Endodermal cell (in vitro differentiated cells): ENCODE results near the gene SDK2. TPM values are rescaled to one million over a fixed set of nuclear protein-coding genes. Genes with fewer than 3 reads are reported as not detected.
A peak's percentile ranks its signal among the peaks of the same experiment; 100 is the strongest.
"Not testable (repeated sequence)": the region's sequence is repeated elsewhere in the genome, so short reads cannot be mapped to it uniquely, and the experiment has no call there.

ENCODE experiments used
- DNase-seq: peaks from one replicate; pipeline ENCODE4 v3.0.0-alpha.2; 2017
- H3K27ac ChIP-seq: 2 replicates; pipeline ENCODE4 v1.5.1; 2013; ENCODE audit warnings: mild to moderate bottlenecking, low read depth, low read length, moderate library complexity
- H3K27me3 ChIP-seq: 2 replicates; pipeline ENCODE4 v1.6.1; 2013; ENCODE audit warnings: mild to moderate bottlenecking, low read length, moderate library complexity; ENCODE audit not compliant: insufficient read depth, control insufficient read depth, poor library complexity, severe bottlenecking
- H3K36me3 ChIP-seq: 2 replicates; pipeline ENCODE4 v1.7.0; 2013; ENCODE audit warnings: mild to moderate bottlenecking, low read length, moderate library complexity; ENCODE audit not compliant: control insufficient read depth, insufficient read depth
- H3K4me1 ChIP-seq: one replicate; pipeline ENCODE4 v1.7.0; 2013; ENCODE audit warnings: low read length; ENCODE audit not compliant: control insufficient read depth, insufficient read depth
- H3K4me3 ChIP-seq: 2 replicates; pipeline ENCODE4 v1.5.1; 2013; ENCODE audit warnings: mild to moderate bottlenecking, low read length, moderate library complexity
- H3K9ac ChIP-seq: 2 replicates; pipeline ENCODE4 v1.6.1; 2013; ENCODE audit warnings: mild to moderate bottlenecking, low read length, moderate library complexity; ENCODE audit not compliant: poor library complexity, severe bottlenecking; ENCODE audit errors: extremely low read depth
- H3K9me3 ChIP-seq: 2 replicates; pipeline ENCODE4 v1.6.1; 2013; ENCODE audit warnings: mild to moderate bottlenecking, low read length, moderate library complexity; ENCODE audit not compliant: control insufficient read depth
- H3K27ac Mint-ChIP-seq: 2 replicates; pipeline ENCODE4 v1.8.0; 2020; ENCODE audit warnings: mixed read lengths
- H3K27me3 Mint-ChIP-seq: 2 replicates; pipeline ENCODE4 v1.8.0; 2021; ENCODE audit warnings: mild to moderate bottlenecking, mixed read lengths; ENCODE audit not compliant: insufficient read depth
- H3K36me3 Mint-ChIP-seq: 2 replicates; pipeline ENCODE4 v1.8.0; 2020; ENCODE audit warnings: low read depth, mixed read lengths
- H3K4me1 Mint-ChIP-seq: 2 replicates; pipeline ENCODE4 v1.8.0; 2020; ENCODE audit warnings: mixed read lengths
- H3K4me3 Mint-ChIP-seq: 2 replicates; pipeline ENCODE4 v1.8.0; 2020; ENCODE audit warnings: mild to moderate bottlenecking, moderate library complexity, mixed read lengths
- H3K9me3 Mint-ChIP-seq: 2 replicates; pipeline ENCODE4 v1.8.0; 2020; ENCODE audit warnings: mild to moderate bottlenecking, mixed read lengths
- CTCF ChIP-seq: fragments of 200-600 bp; sonication (generic); conservative IDR thresholded peaks from 2 replicates; pipeline ENCODE4 v1.5.0; 2021; ENCODE audit warnings: antibody characterized with exemption, mild to moderate bottlenecking
- WGBS, 2 experiments: methylation state at CpG; one replicate each; pipeline versions ENCODE4 v1.1.5 to v1.1.7; 2013; ENCODE audit warnings: missing lambda C conversion rate in 2 of 2, mixed read lengths in 1 of 2; ENCODE audit not compliant: insufficient coverage in 1 of 2, insufficient read length in 1 of 2; 5-methylcytosine and 5-hydroxymethylcytosine counted together
- total RNA-seq, 2 donors: library from RNA; stranded (reverse); fragmentation: NEBNext Ultra II Directional in 1 of 2; extraction: Animal tissue kit (Norgen Biotek cat#: 25700) in 1 of 2; gene quantifications; 2 replicates in 1 of 2; 3 replicates in 1 of 2; pipeline ENCODE4 v1.2.1, GENCODE V29; 2021

Gene SDK2
- total RNA-seq, 2 donors from 2014 or later: 5.9 to 7.0 TPM

- Histone ChIP-seq H3K4me3 (no peak overlapping the region), H3K36me3 (no peaks in the 10 kb centered on the region), H3K9ac (no peak overlapping the region), H3K4me1 (peaks cover 3% of the 10 kb centered on the region), H3K27ac (peak overlapping the region; percentile 30), H3K27me3 (no peaks in the 10 kb centered on the region), H3K9me3 (no peaks in the 10 kb centered on the region)
- Mint-ChIP-seq H3K4me3 (no peak overlapping the region), H3K27ac (no peak overlapping the region), H3K4me1 (peaks cover 27% of the 10 kb centered on the region), H3K36me3 (no peaks in the 10 kb centered on the region), H3K9me3 (no peaks in the 10 kb centered on the region), H3K27me3 (no peaks in the 10 kb centered on the region)
- DNase-seq: no peak
- WGBS, 2 experiments: 73 to 82% methylated on average over 8 to 11 of the region's 11 CpGs
- TF ChIP-seq CTCF: no peak
These were observed 165.9 kb downstream of the SDK2 start for GRCh38 chr17:73478334-73478733.

GRCh38 chr17:73476890-73477350 is 167.3 kb downstream of the SDK2 start:
- Mint-ChIP-seq H3K9me3 (peaks cover 9% of the 10 kb centered on the region), H3K36me3 (peaks cover 2% of the 10 kb centered on the region), H3K27ac (no peak overlapping the region), H3K4me1 (peaks cover 27% of the 10 kb centered on the region), H3K27me3 (no peaks in the 10 kb centered on the region), H3K4me3 (no peak overlapping the region)
- WGBS, 2 experiments: 85 to 88% methylated on average over 12 to 13 of the region's 13 CpGs
- no peaks in the 10 kb centered on the region for H3K36me3 ChIP-seq
- H3K9ac ChIP-seq: no peak overlapping the region
- H3K27me3 ChIP-seq: no peaks in the 10 kb centered on the region
- H3K4me1 ChIP-seq: peaks cover 3% of the 10 kb centered on the region
- no peak for TF ChIP-seq CTCF
- peaks cover 8% of the 10 kb centered on the region for H3K9me3 ChIP-seq
- H3K4me3 ChIP-seq: no peak overlapping the region
- DNase-seq: peak; percentile 60
- H3K27ac ChIP-seq: no peak overlapping the region

GRCh38 chr17:73474370-73474988 is 169.8 kb downstream of the SDK2 start:
- peaks cover 3% of the 10 kb centered on the region for H3K4me1 ChIP-seq
- Mint-ChIP-seq H3K4me3 (no peak overlapping the region), H3K36me3 (peaks cover 2% of the 10 kb centered on the region), H3K27ac (no peak overlapping the region), H3K9me3 (peaks cover 9% of the 10 kb centered on the region), H3K4me1 (peaks cover 27% of the 10 kb centered on the region), H3K27me3 (no peaks in the 10 kb centered on the region)
- H3K36me3 ChIP-seq: no peaks in the 10 kb centered on the region
- TF ChIP-seq CTCF: no peak
- 80 to 83% methylated on average over 7 to 11 of the region's 12 CpGs for WGBS, 2 experiments
- no peak overlapping the region for H3K9ac ChIP-seq
- H3K4me3 ChIP-seq: no peak overlapping the region
- H3K9me3 ChIP-seq: peaks cover 8% of the 10 kb centered on the region
- no peaks in the 10 kb centered on the region for H3K27me3 ChIP-seq
- DNase-seq: no peak
- no peak overlapping the region for H3K27ac ChIP-seq

GRCh38 chr17:73472715-73473114 is 171.5 kb downstream of the SDK2 start:
- H3K27me3 Mint-ChIP-seq, H3K9me3 Mint-ChIP-seq, H3K4me3 Mint-ChIP-seq, H3K4me3 ChIP-seq, H3K36me3 ChIP-seq, DNase-seq, H3K27me3 ChIP-seq, H3K9me3 ChIP-seq, H3K27ac ChIP-seq, H3K4me1 ChIP-seq, H3K36me3 Mint-ChIP-seq, H3K9ac ChIP-seq, H3K27ac Mint-ChIP-seq: not testable (repeated sequence)
- peaks cover 13% of the 10 kb centered on the region for H3K4me1 Mint-ChIP-seq
- 67 to 82% methylated on average over 3 to 8 of the region's 8 CpGs for WGBS, 2 experiments
